Stimulated activated CD4-positive, alpha-beta T cell treated with anti-CD3 and anti-CD28 coated beads, TNF-alpha, amount 100 ng/mL, for 24 hours (primary cell): Measurements from ENCODE around the gene HSFY2.
"Not testable (repeated sequence)": the region's sequence is repeated elsewhere in the genome, so short reads cannot be mapped to it uniquely, and the experiment has no call there.

Source experiments
- DNase-seq, 3 experiments: peaks; one replicate each; pipeline ENCODE4 v3.0.0-alpha.2; 2020; ENCODE audit warnings: low read depth in 3 of 3

The HSFY2 gene

DNA sequence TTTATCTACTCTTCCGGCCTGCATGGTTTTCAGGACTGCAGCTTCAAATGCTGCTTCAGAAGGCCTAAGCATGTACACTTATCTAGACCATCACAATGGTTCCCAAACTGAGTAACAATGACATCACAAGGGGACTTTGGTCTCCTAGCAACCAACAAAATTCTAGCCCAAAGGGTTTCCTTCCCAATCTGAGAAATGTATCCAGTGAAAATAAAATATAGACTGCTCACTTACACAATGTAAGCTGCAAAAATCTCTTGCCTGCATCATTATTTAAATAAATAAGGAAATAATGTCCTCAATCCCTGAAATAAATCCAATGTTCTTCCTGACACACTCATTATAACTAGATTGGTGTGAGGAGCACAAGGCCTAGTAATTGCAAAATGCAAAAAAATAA lies at the start of gene HSFY2:
Gene HSFY2 (minus strand): TSS at position 101 of the 400 bp plus-strand sequence. CDS start 117 bp downstream, outside the sequence.
- DNase-seq: not testable (repeated sequence)

DNA sequence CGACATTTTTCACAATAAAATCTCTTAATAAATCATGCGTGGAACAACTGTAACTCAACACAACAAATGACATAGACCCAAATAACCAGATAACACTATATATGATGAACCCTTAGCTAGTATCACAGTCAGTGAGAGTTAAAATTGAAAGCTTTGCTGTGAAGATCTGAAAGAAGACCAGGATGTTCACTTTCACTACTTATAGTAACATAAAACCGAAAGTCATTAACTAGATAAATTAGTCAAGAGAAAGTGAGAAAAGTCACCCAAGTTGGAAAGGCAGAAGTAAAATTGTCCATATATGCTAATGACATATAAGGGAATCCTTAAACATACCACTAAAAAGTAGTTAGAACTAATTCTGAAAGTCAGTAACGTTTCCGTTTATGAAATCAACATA lies 42.2 kb upstream of the HSFY2 start:
- not testable (repeated sequence) for DNase-seq

GRCh38 chrY:18788757-18789406 lies 15.3 kb upstream of the HSFY2 start:
- DNase-seq: not testable (repeated sequence)

DNA sequence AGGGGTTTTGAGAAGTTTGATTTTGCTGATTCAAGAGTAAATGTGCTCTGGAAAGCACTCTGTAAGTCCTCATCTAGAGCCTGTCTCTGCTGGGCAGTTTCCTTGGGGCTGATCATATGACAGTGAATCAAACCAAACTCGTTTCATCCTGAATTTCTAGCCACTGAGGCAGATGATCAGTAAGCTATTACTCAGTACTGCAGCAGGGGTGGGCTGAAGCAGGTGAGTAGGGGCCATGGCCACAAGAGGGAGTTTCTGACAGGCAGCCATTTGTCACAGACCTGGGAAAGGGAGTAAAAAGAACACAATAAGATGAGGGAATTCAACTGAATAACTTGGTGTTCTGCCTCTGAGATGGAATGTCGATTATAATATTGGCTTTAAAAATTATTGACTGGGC lies 19.5 kb downstream of the HSFY2 start:
- DNase-seq: not testable (repeated sequence)

- not testable (repeated sequence) for DNase-seq
Observed at GRCh38 chrY:18753133-18753815, 20.3 kb downstream of the HSFY2 start.

DNA sequence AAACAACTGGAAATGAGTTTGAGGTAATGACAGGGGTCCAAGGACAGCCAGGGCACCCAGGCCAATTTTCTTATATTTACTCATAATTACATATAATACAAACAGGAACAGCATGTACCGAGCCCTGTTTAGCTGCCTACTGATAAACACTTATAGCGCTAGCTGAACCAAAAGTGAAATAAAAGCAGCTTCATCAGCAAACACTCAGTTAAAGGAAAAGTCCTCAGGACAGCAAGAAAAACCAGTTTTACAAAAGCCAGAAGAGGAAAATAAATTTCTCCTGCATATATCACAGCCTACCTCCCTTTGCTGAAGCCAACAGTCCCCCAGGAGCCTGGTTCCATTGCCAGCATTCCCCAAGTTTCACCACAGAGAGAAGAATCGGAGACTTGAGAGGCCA lies 49.8 kb downstream of the HSFY2 start:
- DNase-seq: not testable (repeated sequence)
